Stomach (tissue), 9 donors: ENCODE measurements around the gene SSTR5. TPM values are rescaled to one million over a fixed set of nuclear protein-coding genes. Genes with fewer than 3 reads are reported as not detected.

Experiments used
- DNase-seq, 2 donors: peaks; one replicate each; pipeline versions ENCODE4 v3.0.0 to v3.0.0-alpha.2; 2013 to 2019
- H3K27ac ChIP-seq, 5 donors: fragments of 200-600 bp in 4 of 5; sonication (generic) in 4 of 5; one replicate each; pipeline ENCODE4 v1.5.1; 2013 to 2019; ENCODE audit warnings: mild to moderate bottlenecking in 1 of 5, moderate library complexity in 1 of 5
- H3K27me3 ChIP-seq, 3 donors: fragments of 200-600 bp; sonication (generic); one replicate each; pipeline ENCODE4 v1.5.1; 2017 to 2019; ENCODE audit warnings: mixed run types in 1 of 3
- H3K36me3 ChIP-seq, 4 donors: fragments of 200-600 bp; sonication (generic); 1 replicate in 3 of 4; 2 replicates in 1 of 4; pipeline ENCODE4 v1.5.1; 2016 to 2019
- H3K4me1 ChIP-seq, 4 donors: fragments of 200-600 bp; sonication (generic); one replicate each; pipeline ENCODE4 v1.5.1; 2016 to 2019
- H3K4me3 ChIP-seq, 4 donors: fragments of 200-600 bp; sonication (generic) in 3 of 4; one replicate each; pipeline ENCODE4 v1.5.1; 2016 to 2019; ENCODE audit warnings: mild to moderate bottlenecking in 1 of 4
- H3K9me3 ChIP-seq, 4 donors: fragments of 200-600 bp; sonication (generic); one replicate each; pipeline ENCODE4 v1.5.1; 2016 to 2019
- CTCF ChIP-seq, 7 experiments: fragments of 450-650 bp in 4 of 7; fragments of 200-600 bp in 3 of 7; sonication (generic) in 3 of 7; IDR thresholded peaks; one replicate each; pipeline ENCODE4 v1.5.1; 2016 to 2019; ENCODE audit warnings: antibody characterized with exemption in 7 of 7, control low read depth in 2 of 7, mild to moderate bottlenecking in 1 of 7
- EP300 ChIP-seq: sonication (generic); formaldehyde crosslinking; IDR thresholded peaks from one replicate; pipeline ENCODE4 v1.6.1; 2017; ENCODE audit warnings: antibody characterized with exemption
- POLR2A ChIP-seq, 4 donors: fragments of 450-650 bp; IDR thresholded peaks; one replicate each; pipeline ENCODE4 v1.6.1; 2016; ENCODE audit warnings: antibody characterized with exemption in 4 of 4, control low read depth in 2 of 4, mild to moderate bottlenecking in 1 of 4, moderate library complexity in 1 of 4
- POLR2AphosphoS5 ChIP-seq, 3 donors: sonication (generic); formaldehyde crosslinking; IDR thresholded peaks; one replicate each; pipeline ENCODE4 v1.6.1; 2016; ENCODE audit warnings: antibody characterized with exemption in 3 of 3
- WGBS, 5 donors: extraction: QIAGEN DNeasy Blood & Tissue Kit in 3 of 5; methylation state at CpG; one replicate each; pipeline versions ENCODE4 v1.1.5 to v1.1.7; 2013 to 2018; 5-methylcytosine and 5-hydroxymethylcytosine counted together
- intact Hi-C: fragments of 100-400 bp; cut with DNase I; formaldehyde crosslinking; loops from one replicate; pipeline ENCODE4 v1.15.1; 2023; ENCODE audit warnings: low total_unique reads
- polyA plus RNA-seq, 3 donors: library from polyadenylated mRNA; stranded (reverse); fragments of 200-250 nt; gene quantifications; one replicate each; pipeline ENCODE4 v1.2.3, GENCODE V29; 2013
- total RNA-seq, 5 donors: library from RNA; depleted of rRNA; stranded (reverse); fragments of >200 nt; gene quantifications; one replicate each; pipeline versions ENCODE4 v1.1.0 to v1.2.3, GENCODE V29; 2014 to 2016
- donor health status: healthy with polysubstance abuse.
- donor health status: Bipolar disorder and iron deficiency.
- donor health status: healthy.

SSTR5 gene
- total and polyA plus RNA-seq, 8 donors, result 0.13 TPM; not detected in 7

GRCh38 chr16:1073566-1074378, 1.2 kb downstream of the SSTR5 start:
- H3K27me3 ChIP-seq, result peaks cover 43 to 100% (median 89%) of the 10 kb centered on the region in 3 donors
- WGBS, 5 donors, result 49 to 70% (median 58%) methylated on average over 13 to 30 of the region's 30 CpGs
- peaks cover 9 to 50% (median 22%) of the 10 kb centered on the region in 4 donors for H3K4me1 ChIP-seq
- no peaks in the 10 kb centered on the region for H3K36me3 ChIP-seq
- no peak overlapping the region for H3K27ac ChIP-seq
- no peak overlapping the region for H3K4me3 ChIP-seq
- no peak for TF ChIP-seq POLR2AphosphoS5 (IDR thresholded peaks at IDR 0.05)
- TF ChIP-seq EP300, result no peak
- TF ChIP-seq CTCF (IDR thresholded peaks at IDR 0.05), result no peak
- TF ChIP-seq POLR2A (IDR thresholded peaks at IDR 0.05), result no peak
- no peaks in the 10 kb centered on the region for H3K9me3 ChIP-seq
- intact Hi-C loops, result no loop called here
- DNase-seq, result peak in 1 of 2 donors; percentile 58

- H3K27me3 ChIP-seq, result peaks cover 41 to 100% (median 87%) of the 10 kb centered on the region in 3 donors
- no peak for DNase-seq
- TF ChIP-seq POLR2AphosphoS5 (IDR thresholded peaks at IDR 0.05) (no peak), POLR2A (IDR thresholded peaks at IDR 0.05) (no peak), CTCF (IDR thresholded peaks at IDR 0.05) (no peak), EP300 (no peak)
- H3K36me3 ChIP-seq, result no peaks in the 10 kb centered on the region
- intact Hi-C loops, result no loop called here
- no peaks in the 10 kb centered on the region for H3K9me3 ChIP-seq
- H3K4me1 ChIP-seq, result peaks cover 13 to 54% (median 27%) of the 10 kb centered on the region in 4 donors
- no peak overlapping the region for H3K4me3 ChIP-seq
- H3K27ac ChIP-seq, result no peak overlapping the region
- WGBS, 5 donors, result 63 to 70% (median 68%) methylated on average over 8 to 11 of the region's 11 CpGs
Observed at GRCh38 chr16:1074379-1074649, 1.8 kb downstream of the SSTR5 start.

GRCh38 chr16:1075546-1075945, 3.0 kb downstream of the SSTR5 start:
- peaks cover 30 to 100% (median 82%) of the 10 kb centered on the region in 3 donors for H3K27me3 ChIP-seq
- 69 to 86% (median 82%) methylated on average over 13 of the region's 13 CpGs for WGBS, 5 donors
- intact Hi-C loops, result no loop called here
- H3K36me3 ChIP-seq, result no peaks in the 10 kb centered on the region
- peaks cover 13 to 50% (median 28%) of the 10 kb centered on the region in 4 donors for H3K4me1 ChIP-seq
- no peak overlapping the region for H3K4me3 ChIP-seq
- no peak overlapping the region for H3K27ac ChIP-seq
- TF ChIP-seq POLR2AphosphoS5 (IDR thresholded peaks at IDR 0.05) (no peak), EP300 (no peak), CTCF (IDR thresholded peaks at IDR 0.05) (no peak), POLR2A (IDR thresholded peaks at IDR 0.05) (no peak)
- no peak for DNase-seq
- no peaks in the 10 kb centered on the region for H3K9me3 ChIP-seq

- no peak overlapping the region for H3K27ac ChIP-seq
- no peak for TF ChIP-seq POLR2AphosphoS5 (IDR thresholded peaks at IDR 0.05)
- TF ChIP-seq POLR2A (IDR thresholded peaks at IDR 0.05), result no peak
- TF ChIP-seq EP300, result no peak
- no peak for TF ChIP-seq CTCF (IDR thresholded peaks at IDR 0.05)
- H3K4me1 ChIP-seq, result peaks cover 13 to 47% (median 28%) of the 10 kb centered on the region in 4 donors
- H3K36me3 ChIP-seq, result no peaks in the 10 kb centered on the region
- H3K4me3 ChIP-seq, result no peak overlapping the region
- H3K27me3 ChIP-seq, result peaks cover 23 to 100% (median 82%) of the 10 kb centered on the region in 3 donors
- no peaks in the 10 kb centered on the region for H3K9me3 ChIP-seq
- intact Hi-C loops, result no loop called here
- DNase-seq, result no peak
- WGBS, 5 donors, result 35 to 46% (median 39%) methylated on average over 11 to 16 of the region's 16 CpGs
Observed at GRCh38 chr16:1076801-1077576, 4.4 kb downstream of the SSTR5 start.
